NB4 (cell line): Measurements from ENCODE around the gene NKD1.
A peak's percentile ranks its signal among the peaks of the same experiment; 100 is the strongest.

Experiments used
- DNase-seq: peaks from one replicate; pipeline ENCODE4 v3.0.0; 2010; ENCODE audit warnings: low read depth
- H3K4me3 ChIP-seq: one replicate; pipeline ENCODE4 v1.5.1; 2011; ENCODE audit warnings: mild to moderate bottlenecking, low read depth, low read length, moderate library complexity
- MYC ChIP-seq: IDR thresholded peaks from 2 replicates; pipeline ENCODE4 v1.6.1; 2011; ENCODE audit warnings: low read depth, low read length
- POLR2A ChIP-seq: IDR thresholded peaks from 2 replicates; pipeline ENCODE4 v1.6.1; 2011; ENCODE audit warnings: mild to moderate bottlenecking; ENCODE audit not compliant: insufficient read length; ENCODE audit errors: extremely low read depth
- TF ChIP-seq, protein P1 (sequence below): IDR thresholded peaks from 2 replicates; pipeline ENCODE4 v1.6.1; 2011; ENCODE audit warnings: low read depth, low read length
- TF ChIP-seq, protein P2 (sequence below): IDR thresholded peaks from one replicate; pipeline ENCODE4 v1.5.1; 2012; ENCODE audit warnings: low read depth, low read length

Gene NKD1

DNA sequence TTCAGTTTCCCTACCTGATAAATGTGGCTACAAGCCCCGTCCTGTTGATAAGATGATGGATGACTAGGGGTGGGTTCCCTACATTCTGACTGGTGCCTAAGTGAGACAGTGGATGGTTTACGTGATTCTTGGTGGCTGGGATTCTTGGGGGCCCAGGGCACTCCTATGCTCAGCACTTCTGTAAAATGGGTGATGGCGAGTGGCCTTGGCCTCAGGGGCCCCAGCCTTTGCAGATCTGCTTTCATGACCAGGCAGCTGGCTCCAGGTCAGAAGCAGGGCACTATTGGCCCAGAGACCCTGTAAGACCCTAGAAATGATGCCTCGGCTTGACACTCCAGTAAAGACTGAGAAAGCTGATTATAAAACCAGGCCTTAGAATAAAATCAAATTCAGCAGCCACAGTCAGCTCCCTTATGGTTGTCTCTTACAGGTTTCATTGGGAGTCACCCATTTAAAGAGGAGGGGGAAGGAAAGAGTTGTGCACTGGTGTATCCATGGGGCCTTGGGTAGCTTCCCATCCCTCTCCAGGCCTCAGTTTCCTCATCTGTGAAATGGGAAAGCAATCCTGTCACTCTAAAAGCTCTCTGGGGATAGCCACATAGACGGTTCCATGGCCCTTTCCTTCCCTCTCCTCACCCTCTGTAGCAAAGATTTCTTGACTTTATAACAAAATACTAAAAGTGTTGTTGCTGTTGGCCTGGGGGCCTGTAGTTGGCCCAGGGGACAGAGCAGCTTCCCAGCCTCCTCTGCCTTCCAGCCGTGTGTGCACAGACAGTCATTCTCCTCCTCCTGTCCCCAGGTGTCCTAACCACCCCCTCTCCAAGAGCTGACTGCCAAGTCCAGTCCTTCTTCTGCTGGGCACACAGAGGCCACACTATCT is 131.7 kb downstream of the NKD1 start:
- no peak for DNase-seq
- TF ChIP-seq, protein P1, sequence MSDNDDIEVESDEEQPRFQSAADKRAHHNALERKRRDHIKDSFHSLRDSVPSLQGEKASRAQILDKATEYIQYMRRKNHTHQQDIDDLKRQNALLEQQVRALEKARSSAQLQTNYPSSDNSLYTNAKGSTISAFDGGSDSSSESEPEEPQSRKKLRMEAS = no peak
- TF ChIP-seq POLR2A (no peak), MYC (no peak)
- TF ChIP-seq, protein P2, sequence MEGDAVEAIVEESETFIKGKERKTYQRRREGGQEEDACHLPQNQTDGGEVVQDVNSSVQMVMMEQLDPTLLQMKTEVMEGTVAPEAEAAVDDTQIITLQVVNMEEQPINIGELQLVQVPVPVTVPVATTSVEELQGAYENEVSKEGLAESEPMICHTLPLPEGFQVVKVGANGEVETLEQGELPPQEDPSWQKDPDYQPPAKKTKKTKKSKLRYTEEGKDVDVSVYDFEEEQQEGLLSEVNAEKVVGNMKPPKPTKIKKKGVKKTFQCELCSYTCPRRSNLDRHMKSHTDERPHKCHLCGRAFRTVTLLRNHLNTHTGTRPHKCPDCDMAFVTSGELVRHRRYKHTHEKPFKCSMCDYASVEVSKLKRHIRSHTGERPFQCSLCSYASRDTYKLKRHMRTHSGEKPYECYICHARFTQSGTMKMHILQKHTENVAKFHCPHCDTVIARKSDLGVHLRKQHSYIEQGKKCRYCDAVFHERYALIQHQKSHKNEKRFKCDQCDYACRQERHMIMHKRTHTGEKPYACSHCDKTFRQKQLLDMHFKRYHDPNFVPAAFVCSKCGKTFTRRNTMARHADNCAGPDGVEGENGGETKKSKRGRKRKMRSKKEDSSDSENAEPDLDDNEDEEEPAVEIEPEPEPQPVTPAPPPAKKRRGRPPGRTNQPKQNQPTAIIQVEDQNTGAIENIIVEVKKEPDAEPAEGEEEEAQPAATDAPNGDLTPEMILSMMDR = no peak
- peak overlapping the region; percentile 84 for H3K4me3 ChIP-seq

DNA sequence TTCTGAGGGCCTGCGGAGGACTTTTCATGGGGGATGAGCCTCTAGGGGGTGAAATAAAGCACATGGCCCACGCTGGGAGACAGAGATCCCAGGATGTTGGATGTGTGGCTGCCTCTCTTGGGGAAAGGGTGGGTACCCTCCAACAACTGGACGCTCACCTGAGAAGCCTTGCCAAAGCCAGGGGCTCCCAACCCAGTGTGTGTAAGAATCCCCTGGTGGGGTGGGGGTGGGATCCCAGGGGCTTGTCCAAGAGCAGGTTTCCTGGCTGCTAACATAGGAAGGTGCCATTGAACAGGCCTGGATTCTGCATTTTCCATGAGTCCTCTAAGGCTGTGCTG is 132.3 kb downstream of the NKD1 start:
- no peak for DNase-seq
- no peak for TF ChIP-seq POLR2A
- TF ChIP-seq, protein P1 = peak; percentile 35; the same call in 1 of the 2 replicates
- no peak for TF ChIP-seq MYC
- TF ChIP-seq, protein P2 = no peak
- H3K4me3 ChIP-seq = peak overlapping the region; percentile 84

DNA sequence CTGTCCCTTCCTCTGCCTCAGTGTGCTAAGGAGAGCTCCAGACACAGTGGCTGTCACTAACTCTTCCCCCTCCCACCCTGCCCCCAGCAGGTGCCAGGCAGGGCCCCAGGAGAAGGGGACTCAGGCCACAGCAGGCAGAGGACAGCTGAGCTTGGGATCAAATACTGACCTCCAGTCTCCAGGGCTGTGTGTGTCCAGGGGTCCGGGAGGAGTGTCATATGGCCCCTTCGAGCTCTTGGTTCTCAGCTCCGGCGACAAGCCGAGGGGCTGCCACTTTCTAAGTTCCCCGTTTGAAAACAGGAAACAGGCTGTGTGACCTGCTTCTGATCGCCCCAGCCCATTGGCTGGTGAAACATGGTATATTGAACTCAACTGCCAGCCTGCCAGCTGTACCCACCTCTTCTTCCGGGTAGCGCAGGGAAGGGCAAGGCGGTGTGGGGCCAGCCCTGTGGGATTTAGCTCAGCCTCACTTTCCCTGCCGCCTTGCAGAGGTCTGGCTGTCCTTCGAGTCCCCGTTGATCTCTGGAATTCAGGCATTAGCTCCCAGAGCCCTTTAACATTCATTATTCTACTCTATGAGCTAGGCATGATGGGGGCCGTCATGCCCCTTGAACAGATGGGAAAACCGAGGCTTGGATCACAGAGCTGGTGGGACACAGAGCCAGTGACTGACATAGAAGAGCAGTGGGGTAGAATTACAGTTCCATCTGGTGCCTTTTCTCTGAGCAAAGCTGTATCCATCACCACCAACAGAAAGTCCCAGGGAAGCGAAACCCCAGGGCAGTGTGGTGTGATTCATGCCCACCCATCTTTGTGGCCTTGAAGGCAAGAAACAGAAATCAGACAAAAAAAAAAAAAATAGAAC is 133.1 kb downstream of the NKD1 start, which contains the start of gene SNX20:
Gene SNX20, minus strand, starts transcription at position 292 of the 865 bp plus-strand sequence. CDS start 3,786 bp downstream, outside the sequence.
- H3K4me3 ChIP-seq = peak within 1 kb of the TSS; percentile 84
- peak; percentile 90 for DNase-seq
- TF ChIP-seq MYC (peak; percentile 45; the same call in 1 of the 2 replicates), POLR2A (peak; percentile 54)
- TF ChIP-seq, protein P2 = no peak
- TF ChIP-seq, protein P1 = peak; percentile 67

DNA sequence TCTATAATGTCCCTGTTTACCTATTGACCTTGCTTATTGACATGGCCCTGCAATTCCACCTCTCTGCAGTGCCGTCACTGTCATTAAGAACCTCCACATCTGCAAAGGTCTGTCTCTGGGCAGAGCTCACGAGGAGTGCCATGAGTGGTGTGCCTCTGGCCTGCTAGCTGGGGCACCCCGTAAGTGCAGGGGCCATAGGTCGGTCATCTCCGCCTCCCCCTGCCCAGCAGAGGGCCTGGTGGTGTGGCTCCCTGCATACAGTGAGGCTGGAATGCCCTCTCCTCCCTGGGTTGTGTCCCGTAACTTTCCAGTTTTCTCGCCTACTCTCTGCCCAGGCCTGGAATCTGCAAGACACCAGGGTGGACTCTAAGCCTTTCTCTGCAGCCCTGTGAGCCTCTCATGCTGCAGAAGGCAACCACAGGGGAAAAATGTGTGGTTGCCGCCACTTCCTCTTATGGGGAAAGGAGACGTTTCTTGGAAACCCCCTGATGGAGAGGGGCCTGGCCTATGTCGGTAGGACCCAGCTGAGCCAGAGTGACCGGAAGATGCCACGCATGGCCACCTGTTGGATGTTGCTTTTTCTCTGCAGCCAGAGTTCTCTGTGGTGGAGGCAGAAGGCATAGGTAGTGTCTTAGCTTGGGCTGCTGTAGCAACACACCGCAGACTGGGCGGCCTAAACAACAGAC is 135.6 kb downstream of the NKD1 start:
- TF ChIP-seq, protein P2 = no peak
- TF ChIP-seq, protein P1 = peak; percentile 52
- peak; percentile 52 for TF ChIP-seq MYC
- DNase-seq = peak; percentile 97
- H3K4me3 ChIP-seq = peak overlapping the region; percentile 27

DNA sequence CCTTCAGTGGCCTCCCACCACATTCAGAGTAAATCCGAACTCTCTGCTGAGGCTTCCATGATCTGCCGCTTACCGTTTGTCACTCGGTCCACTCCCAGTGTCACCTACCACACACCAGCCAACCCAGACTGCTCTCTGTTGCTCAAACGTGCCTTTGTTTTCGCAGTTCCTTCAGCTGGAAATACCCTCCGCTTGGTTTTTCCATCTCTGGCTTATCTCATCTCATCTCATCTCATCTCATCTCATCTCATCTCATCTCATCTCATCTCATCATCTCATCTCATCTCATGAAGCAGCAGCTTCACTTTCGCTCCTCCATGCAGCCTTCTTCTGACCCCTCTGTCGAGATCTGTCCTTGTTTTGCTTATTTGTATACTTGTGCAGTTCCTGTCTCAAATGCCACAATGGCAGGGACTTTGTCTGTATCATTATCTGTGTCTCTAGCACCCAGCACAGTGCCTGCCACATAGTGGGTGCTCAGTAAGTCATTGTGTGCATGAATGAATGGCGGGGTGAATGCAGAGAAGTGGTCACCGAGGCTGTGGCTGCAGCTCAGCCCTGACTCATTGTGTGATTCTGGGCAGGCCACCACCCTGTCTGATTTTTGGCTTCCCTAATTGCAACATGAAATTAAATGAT is 136.7 kb downstream of the NKD1 start:
- no peak for TF ChIP-seq POLR2A
- TF ChIP-seq, protein P1 = 0 out of 2 replicates have a peak, but pooled peaks have one; percentile 5
- no peak for TF ChIP-seq MYC
- TF ChIP-seq, protein P2 = no peak
- no peak overlapping the region for H3K4me3 ChIP-seq
- peak; percentile 82 for DNase-seq
